ENCODE results near the gene VPS39.

VPS39 gene

GRCh38 chr15:42157981-42158765 is 49.9 kb downstream of the VPS39 start:
- DNase-seq = no peak

GRCh38 chr15:42157381-42157780 is 50.7 kb downstream of the VPS39 start:
- DNase-seq = no peak

DNA sequence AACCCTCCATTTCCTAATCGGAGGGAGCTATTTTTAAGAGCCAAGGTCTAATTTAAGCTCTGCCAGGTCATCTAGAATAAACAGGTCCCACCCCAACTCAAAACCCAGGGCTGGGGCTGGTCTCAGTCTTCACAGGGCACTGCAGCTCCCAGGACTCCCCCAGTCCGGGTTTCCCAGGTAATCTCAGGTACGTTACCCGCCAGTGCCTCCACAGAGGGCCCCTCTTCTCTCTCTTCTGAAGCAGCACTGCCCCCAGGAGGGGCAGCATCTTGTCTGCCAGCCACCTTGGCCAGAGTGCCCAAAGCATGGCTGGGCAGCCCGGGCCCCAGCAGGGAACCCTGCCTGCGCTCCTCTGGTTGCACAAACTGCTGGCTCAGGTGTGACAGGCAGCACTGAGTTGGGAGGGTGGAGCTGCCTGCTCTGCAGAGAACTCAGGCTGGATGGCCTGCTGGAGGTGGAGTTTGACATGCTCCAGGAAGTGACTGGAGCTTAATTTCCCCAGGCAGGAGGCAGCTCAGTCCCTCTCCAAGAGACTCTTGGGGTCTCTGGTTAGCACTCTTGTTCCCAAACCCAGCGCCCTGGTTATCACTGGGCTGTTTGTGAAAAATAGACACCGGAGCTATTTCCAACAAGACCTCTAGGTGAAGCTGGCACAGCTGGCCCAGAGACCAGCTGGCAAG is 51.7 kb downstream of the VPS39 start, which contains the start of gene PLA2G4F:
PLA2G4F (minus strand) TSS at position 394 of the 680 bp plus-strand sequence; CDS start at position 307, 87 bp downstream.
- peak; percentile 28 for DNase-seq

- DNase-seq = peak; percentile 45
Observed at GRCh38 chr15:42155546-42156242, 52.4 kb downstream of the VPS39 start.

- no peak for DNase-seq
Observed at GRCh38 chr15:42154956-42155355, 53.1 kb downstream of the VPS39 start.

GRCh38 chr15:42154212-42154941 is 53.7 kb downstream of the VPS39 start:
- DNase-seq = no peak

- DNase-seq = no peak
Observed at GRCh38 chr15:42153874-42154211, 54.3 kb downstream of the VPS39 start.

- DNase-seq = no peak
Observed at GRCh38 chr15:42152921-42153698, 55.0 kb downstream of the VPS39 start.

GRCh38 chr15:42152196-42152920 is 55.7 kb downstream of the VPS39 start:
- no peak for DNase-seq

DNA sequence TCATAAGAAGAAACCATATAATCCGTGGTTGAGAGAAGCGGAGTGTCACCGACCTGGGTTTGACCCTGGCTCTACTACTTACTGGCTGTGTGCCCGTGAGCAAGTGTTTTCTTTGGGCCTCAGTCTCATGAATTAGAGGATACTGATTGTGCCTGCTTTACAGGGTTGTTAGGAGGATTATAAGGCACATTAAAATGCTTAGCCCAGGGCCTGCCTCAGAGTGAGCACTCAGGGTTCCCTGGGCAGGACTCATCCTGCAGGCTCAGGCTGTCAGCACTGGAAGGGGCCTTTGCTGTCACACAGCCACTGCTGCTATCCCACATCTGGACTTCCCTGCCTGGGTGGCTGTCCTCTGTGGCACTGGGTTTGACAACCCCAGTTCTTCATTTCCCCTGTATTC is 56.4 kb downstream of the VPS39 start:
- no peak for DNase-seq

GRCh38 chr15:42151141-42151561 is 57.0 kb downstream of the VPS39 start:
- no peak for DNase-seq

DNA sequence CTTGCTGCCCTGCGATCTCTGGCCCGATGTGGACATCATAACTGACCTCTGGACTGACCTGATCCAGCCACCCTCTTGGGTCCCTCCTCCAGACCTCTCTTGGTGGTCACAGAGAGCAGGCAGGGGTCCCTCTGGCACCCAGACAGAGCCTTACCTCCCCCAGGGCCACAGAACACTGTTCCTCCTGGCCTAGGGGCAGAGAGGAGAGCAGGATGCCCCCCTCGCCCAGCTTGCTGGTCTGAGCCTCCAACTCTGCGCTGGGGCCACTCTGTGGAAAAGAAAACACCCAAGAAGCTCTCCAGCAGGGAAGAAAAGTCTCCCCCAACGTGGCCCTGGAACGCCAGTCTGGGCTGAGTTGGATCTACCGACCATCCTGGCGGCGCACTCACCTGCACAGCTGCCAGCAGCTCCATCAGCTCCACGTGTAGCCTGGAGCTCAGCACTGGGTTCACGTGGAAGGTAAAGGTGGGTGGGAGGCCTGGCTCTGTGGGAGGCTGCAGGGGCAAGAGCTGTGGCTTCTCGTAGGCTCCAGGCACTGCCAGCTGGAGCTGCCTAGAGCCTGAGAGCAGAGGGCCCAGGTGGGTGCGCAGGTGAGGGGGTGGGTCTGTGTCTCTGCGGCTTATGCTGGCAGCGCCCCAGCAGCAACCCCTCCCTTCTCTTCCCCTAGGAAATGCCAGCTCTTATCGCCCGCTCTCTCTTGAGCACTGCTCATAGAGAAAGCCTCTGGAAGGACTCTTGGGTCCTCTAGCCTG is 57.7 kb downstream of the VPS39 start:
- no peak for DNase-seq

DNA sequence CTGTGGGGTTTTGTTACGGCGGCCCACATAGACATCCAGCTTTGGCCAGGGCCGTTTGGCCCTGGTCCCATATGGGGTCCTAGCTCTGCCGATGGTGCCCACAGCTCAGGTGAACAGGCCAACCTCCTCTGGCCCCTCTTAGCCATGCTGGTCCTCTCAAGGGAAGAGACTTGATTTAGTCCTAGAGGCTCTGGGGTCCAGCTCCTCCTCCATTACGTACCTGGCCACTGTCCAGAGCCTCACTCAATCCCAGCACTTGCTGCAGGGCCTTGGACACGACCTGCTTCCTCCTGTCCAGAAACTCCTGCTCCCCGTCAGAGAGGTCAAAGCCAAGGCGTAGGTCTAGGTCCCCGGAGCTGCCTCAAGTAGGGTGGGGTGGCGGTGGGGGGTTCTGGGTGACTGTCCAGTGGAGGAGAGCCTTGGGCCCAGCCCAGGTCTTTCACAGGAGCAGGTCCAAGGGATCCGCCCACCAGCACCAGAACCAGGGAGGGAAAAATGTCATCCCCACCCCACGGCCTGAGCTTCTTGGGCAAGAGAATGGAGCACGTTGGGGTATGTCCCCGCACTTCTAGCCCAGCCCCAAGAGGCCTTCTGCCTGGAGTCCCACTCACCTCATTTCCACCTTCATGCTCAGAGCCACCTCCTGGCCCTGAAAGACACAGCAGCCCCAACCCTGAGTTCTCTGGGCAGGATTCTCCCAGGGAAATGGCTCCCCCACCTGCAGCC is 58.4 kb downstream of the VPS39 start:
- no peak for DNase-seq

DNA sequence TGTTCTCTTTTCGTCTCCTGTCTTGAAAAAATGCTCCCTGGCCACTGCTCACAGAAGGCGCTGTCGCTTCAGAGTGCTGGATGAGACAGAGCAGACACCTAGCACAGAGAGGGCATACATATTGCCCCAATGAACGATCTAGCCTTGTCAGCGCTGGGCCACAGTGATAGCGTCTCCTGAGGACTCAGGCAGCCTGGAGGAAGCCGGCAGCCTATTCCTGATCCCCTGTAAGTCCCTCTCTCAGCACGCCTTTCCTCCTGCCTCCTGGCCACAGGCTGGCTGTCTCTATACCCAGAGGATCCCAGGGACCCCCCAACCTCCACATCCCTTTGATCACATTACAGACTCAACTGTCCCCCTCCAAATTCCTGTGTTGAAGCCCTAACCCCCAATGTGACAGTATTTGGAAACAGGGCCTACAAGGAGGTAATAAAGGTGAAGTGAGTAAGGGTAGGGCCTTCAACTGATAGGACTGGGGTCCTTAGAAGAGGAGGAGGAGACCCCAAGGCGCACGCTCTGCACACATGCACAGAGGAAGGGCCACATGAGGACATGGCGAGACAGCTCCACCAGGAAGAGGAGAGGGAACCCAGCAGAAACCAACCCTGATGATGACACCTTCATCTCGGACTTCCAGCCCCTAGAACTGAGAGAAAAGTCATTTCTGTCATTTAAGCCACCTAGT is 59.2 kb downstream of the VPS39 start:
- DNase-seq = no peak

DNA sequence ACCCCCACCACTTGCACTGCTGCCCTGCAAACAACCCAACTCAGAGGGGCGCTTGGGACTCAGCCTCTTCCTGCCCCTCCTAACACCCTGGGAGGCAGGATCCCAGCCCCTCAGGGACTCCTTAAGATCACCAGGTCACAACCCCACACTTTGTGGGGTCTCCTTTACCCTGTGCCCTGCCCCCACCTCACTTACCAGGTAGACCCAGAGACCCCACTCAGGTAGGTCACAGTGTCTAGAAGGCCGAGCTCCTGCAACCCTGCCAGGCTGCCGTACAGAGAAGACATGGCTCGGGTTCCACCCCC is 60.7 kb downstream of the VPS39 start:
- DNase-seq = no peak

GRCh38 chr15:42146551-42147430 is 61.3 kb downstream of the VPS39 start:
- DNase-seq = no peak

DNA sequence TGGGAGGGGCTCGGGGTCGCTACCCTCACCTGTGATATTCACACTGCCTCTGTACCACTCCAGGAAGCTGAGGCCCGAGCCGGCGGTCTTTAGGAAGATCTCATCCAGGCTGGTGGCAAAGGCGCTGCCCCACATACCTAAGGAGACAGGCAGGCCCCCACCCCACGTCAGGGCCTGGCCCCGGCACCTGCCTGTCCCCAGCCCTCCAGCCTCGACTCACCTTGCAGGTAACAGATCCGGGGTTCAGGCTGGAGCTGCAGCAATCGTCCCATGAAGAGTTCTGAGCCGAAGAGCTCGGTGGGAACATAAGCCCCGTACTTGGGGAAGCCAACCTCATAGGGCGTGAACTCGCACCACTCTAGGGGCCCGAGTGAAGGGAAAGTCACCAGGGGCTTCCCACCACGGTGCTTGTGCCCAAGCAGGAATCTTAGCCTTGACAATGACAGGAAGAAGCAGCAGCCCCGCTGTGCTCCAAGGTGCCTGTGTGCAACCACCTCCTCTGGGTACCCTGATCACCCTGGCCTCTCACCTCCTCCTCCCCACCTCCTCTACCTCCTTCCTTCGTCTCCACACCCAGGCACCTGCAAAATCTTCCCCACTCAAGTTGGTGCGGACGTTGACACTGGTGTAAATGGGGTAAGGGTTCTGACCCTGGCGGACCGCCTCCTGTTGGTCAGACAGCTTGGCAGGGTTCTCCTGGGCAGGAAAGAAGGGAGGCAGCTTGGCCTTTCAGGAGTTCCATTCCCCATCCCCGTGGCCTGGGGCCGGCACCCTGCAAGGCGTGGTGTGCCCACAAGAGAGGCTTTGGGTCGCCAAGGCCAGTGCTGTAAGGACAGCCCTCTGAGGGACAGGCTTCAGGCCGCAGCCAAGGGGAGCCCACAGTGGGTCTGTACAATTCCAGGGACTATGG is 62.3 kb downstream of the VPS39 start:
- no peak for DNase-seq

Measured in NCI-H146 (cell line).